NCI-H1092 treated with DMSO at 0.1 percent for 48 hours (cell line): ENCODE results near the gene PPP2R5C.
A peak's percentile ranks its signal among the peaks of the same experiment; 100 is the strongest.

Experiments
- DNase-seq: peaks from one replicate; lab custom pipeline; 2025; lab: John Stamatoyannopoulos, UW

PPP2R5C gene

DNA sequence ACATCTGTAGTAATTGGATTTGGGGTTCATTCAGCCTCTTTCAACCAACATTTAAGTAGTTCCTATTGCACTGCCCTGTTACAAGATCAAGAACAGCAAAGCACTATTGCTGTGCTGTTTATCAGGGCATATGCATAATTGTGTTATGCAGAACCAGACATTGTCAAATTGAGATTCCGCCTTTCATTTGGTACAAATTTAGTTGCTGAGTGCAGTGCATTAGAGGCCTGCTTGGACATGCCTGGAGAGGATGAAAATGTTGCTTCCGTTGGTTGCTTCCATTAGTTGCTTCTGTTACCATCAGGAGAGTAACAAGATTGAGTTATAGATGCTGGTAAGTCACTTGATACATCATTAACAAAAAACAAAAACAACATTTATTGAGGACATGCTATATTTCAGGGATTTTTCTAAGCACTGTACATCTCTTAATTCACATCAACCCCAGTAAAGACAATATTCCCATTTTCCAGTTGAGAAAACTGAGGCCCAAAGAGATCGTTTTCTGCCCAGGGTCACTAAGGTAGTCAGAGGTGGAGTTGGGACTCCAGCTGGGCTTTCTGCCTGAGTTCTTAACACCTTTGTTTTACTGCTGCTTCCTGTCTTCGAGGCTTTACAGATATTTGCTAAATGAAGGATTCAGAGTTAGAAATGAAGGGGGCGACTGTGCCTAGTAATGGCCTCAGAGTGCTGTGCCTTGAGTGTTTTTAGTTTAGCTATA is 79.3 kb downstream of the PPP2R5C start:
- no peak for DNase-seq

DNA sequence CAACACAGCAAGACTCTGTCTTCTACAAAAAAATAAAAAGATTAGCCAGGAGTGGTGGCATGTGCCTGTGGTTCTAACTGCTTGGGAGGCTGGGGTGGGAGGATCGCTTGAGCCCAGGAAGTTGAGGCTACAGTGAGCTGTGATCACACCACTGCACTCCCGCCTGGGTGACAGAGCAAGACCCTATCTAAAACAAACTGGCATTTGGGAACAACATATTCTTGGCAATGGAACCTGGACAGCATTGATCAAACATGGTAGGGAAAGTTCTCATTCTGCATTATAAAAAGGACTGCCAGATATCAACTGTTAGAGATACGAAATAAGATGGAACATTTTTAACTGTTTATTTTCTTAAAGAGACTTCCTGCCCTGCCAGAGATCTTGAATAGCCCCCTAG is 81.5 kb downstream of the PPP2R5C start:
- DNase-seq, result no peak

DNA sequence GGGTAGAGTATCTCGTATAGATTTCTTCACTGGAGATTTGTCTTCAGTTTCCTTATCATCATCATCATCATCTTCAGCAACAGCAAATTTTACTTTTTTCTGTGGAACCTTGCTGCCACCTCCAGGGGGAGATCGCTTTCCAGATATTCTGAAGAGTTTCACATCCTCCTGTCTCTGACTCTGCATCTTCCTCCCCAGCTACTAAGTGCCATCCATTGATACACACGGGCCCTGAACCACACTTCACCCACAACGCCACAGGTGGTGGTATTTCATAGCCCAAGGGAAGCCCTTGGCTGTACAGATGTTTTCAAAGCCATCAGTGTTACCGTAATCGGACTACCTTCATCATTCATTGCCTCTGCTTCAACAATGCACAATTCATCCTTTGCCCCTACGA is 82.2 kb downstream of the PPP2R5C start:
- no peak for DNase-seq

DNA sequence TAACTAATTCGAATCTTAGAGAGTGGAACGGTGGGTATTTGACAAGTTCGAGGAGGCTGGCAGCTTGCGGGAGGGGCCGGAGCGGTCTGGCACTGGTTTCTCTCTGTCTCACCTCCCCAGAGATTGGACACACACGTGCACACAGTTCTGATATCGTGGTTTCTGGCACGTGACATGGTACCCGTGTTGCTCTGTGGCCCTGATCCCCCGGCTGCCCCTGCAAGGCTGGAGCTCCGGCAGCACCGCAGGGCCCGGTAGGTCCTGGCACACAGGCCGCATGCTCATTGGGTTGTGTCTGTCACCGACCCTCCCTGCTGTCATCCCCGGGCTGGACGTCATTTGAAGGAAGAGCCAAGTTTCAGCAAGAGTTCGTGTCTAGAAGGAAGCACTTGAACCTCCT is 82.7 kb downstream of the PPP2R5C start:
- DNase-seq, result no peak

DNA sequence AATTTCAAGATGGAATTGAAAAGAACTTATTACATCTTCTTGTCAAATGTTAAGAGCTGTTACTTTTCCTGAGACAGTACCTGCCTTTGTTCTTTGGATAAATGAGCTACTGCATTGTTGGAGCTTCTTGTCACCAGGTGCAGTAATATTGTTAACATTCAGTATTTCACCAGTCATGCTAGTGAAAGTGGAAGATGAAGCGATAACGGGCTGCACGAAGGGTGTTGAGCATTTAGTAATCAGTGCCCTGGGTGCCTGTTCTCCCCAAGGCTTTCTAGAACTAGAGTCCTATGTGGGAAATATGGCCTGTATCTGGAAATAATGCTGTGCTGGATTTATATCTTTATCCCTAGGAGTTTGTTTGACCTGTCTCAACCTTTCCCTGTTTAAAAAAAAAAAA is 83.2 kb downstream of the PPP2R5C start:
- no peak for DNase-seq

DNA sequence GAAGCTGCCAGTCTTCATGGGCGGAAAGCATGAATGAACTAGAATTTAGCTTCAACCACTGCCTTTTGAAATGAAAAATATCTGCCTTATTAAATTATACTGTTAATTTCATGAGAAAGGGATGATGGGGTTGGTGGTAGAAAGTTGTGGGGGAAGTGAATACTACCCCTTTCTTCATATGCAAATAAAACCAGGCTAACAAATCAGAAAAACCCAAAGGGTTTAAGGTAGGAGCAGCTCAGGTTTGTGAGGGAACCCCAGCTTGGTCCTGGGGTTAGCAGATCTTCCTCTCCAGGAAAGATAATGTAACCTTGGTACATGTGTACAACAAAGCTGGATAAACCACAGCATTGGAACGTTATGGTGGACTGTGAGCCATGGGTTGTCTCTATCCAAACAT is 84.0 kb downstream of the PPP2R5C start:
- DNase-seq, result no peak

DNA sequence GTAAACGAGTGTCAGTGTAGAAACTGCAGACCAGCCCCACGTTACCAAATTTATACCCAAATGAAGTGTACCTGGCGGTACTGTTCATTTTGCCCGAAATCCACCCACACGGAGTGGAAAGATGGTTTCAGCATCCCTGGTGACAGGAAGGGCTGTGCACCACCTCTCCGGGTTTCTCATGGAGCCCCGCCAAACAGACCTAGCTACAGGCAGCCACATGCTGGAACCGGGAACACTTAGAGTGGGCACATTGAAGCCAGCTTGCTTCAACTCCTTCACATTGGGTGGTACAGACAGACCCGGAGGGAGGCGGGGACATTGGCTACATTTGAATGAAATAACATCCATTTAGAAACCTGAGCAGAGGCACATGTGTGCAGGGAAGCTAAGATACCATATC is 84.4 kb downstream of the PPP2R5C start:
- DNase-seq, result no peak

DNA sequence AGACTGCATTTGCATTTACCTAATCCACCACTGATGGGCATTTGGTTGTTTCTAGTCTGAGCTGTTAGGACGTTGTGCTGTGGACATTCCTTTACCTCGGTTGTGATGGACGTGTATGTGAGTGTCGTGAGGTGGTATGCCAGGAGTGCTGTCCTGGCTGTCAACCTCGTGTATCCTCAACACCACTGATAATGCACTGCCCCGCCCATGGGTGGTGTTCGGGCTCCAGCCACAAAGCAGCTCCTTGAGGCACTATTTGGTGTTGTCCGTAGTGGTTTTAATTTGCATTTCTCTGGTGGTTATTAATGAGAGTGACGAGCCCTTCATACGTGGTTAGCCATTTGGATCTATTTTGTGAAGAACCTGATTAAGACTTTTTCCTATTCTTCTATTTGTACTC is 87.6 kb downstream of the PPP2R5C start:
- no peak for DNase-seq

DNA sequence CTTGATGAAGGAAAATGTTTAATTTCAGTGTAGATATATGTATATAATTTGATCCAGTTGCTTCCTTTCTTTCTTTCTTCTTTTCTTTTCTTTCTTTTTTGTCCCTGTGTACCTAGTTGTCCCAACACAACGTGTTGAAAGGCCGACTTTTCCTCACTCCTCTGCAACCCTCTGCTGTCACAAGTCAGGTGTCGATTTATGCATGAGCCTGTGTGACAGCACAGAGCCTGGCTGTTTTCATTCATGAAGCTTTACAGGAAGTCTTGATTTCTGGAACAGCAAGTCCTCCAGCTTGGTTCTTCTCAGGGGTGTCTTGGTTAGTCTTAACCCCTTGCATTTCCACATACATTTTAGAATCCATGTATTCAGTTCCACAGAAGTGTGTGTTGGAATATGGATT is 88.1 kb downstream of the PPP2R5C start:
- no peak for DNase-seq

DNA sequence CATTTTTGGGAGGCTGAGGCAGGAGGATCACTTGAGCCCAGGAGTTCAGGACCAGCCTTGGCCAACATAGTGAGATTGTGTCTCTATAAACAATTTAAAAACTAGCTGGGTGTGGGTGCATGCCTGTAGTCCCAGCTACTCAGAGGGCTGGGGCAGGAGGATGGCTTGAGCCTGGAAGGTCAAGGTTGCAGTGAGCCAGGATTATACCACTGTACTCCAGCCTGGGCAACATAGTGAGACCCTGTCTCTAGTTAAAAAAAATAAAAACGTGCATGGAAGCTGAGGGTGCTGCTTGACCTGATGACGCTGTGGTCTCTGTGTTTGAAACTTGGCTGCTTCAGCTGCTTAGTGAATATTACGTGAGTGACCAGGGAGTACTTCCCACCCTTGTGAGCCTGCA is 89.7 kb downstream of the PPP2R5C start:
- no peak for DNase-seq

DNA sequence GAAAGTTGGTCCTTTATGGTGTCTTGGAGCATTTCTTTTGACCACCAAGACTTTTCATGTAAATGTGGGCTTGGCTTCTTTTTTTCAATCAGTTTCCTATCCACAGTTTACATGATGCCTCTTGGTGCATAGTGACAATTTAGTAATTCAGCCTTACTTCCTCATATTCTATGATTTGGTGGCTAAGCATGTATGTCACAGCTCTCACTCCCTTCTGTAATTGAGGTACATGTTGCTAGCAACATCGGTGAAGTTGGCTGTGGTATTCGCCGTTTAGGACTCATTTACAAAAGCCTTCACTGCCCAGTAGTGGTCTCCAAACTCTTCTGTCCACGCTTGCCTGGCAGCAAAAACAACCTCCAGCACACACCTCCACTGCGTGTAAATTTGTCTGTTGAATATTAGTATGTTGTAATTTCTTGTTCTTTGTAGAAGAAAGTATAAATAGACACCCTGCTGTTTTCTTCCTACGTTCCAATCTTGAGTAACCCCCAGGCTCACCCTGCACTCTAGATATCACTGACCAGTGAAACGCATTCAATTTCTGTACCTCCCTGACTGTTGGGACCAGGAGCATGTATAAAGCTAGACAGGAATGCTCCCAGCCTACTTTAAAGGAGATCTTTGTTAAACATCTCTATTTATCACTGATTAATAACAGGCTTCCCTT is 90.4 kb downstream of the PPP2R5C start:
- DNase-seq, result no peak

DNA sequence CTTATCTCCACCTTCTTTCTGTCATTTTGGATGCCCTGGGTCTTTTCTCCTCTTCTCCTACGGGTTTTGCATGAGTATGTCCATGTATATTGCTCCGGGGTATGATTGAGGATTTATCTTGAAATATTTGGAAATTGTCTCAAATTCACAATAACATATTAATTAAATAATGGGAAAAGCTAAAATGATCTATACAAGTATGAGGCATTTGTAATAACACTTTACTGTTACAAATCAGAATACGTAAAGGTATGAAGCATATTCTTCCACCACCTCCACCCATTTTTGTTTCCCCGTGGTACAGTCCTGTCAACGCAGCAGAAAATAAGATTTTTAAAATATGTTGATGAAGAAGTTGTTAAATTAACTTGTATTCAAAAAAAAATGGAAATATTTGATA is 91.3 kb downstream of the PPP2R5C start:
- DNase-seq, result no peak

DNA sequence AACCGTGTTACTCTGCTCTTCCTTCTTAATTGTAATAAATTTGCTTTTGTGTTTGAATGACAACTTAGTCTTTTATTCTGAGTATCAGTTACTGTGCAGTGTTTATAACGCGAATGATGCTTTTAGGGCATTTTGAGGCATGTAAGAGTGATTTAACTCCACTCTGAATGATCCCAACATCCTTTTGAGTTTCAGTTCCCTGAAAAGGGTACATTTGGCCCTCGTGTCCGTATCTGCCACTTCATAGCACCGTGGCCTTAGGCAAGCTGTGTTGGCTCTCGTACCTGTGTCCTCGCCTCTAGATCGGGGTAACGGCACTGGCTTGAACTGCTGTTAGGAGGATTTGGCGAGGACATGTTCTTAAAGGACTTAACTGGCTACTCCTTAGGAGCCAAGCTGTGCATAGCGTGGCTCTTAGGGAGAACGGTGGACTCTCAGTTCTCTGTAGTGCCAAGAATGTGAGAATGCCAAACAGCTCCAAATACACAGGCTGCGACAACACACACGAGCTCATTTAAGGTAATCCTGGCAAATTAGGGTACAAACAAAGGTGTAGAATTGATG is 92.0 kb downstream of the PPP2R5C start:
- no peak for DNase-seq

DNA sequence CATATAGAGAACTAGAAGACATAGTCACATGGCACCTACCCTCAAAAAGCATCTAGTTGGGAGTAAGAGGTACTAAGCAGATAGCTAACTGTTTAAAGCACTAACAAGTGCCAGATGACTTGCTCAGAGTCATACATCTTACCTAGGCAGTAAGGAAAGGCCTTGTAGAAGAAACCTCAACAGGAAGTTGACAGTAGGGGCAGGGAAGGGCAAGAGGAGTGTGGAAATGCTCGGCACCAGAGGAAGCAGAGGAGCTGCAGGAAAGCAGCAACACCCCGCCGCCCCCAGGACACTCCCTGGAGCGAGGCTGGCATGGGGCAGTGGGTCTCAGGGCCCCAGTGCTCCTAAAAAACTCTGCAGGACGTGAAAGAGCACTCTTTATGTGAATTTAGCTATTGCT is 92.9 kb downstream of the PPP2R5C start:
- no peak for DNase-seq

DNA sequence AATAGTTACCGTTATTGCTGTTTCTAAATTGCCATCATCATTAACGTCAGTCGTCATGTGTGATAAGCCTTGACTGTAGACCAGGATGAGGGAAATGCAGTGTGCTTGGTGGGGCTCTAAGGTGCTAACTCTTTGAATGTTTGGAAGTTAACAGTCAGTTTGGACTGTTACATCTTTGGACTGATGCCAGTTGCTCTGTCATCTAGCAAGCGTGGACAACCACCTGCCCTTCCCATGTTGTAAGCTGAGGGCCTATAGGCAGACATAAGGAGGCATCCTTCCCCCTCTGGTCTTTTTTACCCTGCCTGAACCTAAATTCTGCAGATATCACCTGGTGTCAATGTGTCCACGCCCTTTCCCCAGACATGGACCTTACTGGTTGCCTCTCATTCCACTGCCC is 94.4 kb downstream of the PPP2R5C start:
- no peak for DNase-seq

DNA sequence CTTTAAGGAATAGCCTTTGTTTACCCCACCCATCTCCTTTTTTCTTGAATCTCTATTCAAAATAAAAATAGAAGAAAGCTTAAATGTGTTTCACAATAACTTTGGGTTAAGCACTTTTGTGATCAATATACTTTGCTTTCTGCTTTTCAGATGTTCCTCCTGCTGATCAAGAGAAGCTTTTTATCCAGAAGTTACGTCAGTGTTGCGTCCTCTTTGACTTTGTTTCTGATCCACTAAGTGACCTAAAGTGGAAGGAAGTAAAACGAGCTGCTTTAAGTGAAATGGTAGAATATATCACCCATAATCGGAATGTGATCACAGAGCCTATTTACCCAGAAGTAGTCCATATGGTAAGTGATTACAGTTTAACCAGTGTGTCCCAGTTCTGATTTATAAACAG is 95.0 kb downstream of the PPP2R5C start:
- DNase-seq, result no peak

DNA sequence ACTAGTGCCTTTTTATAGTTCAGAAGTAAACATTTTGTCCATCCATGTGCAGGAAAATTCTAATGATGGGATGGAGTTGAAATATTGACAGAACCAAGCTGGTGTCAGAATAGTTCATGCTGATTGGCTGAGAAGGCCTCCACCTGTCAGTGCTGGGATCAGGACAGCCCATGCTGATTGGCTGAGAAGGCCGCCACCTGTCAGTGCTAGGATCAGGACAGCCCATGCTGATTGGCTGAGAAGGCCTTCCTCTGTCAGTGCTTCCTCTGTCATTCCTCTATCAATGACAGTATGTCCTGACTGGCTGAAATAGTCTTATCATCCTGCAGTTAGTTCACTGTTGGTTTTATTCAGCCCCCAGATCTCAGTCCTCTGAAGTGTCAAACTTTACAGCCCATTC is 95.7 kb downstream of the PPP2R5C start:
- no peak for DNase-seq

DNA sequence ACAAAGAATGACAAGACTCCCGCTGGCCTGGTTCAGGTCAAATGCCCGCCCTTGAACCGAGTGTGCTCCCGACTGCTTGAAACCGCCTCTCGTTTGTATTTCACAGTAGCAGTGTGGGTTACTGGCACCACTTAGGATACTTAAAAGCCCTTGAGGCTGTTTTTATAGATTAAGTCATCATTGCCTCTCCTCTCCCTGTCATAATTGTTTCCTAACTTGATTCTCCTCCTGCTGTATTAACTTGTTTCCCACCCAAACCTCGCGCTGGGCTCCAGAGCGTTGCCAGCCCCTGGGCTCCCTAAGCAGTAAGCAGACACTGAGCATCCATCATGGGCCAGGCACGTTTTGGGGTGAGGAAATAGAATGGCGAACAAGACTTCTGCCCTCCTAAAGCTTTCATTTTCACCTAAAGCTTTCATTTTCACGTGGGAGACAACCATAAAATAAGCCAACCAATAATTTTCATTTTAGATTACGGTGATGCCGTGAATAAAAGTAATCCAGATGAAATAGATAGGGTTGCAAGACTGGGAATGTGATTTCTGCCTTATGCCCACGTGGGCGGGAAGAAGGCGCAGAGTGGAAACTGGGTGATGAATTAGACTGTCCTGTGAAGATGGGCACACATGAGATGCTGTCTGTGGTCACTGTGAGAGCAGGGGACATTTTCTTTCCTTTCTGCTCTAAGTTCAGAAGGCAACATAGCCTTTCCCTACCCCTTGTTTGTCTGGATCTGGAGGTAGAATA is 97.5 kb downstream of the PPP2R5C start:
- peak; percentile 4 for DNase-seq

DNA sequence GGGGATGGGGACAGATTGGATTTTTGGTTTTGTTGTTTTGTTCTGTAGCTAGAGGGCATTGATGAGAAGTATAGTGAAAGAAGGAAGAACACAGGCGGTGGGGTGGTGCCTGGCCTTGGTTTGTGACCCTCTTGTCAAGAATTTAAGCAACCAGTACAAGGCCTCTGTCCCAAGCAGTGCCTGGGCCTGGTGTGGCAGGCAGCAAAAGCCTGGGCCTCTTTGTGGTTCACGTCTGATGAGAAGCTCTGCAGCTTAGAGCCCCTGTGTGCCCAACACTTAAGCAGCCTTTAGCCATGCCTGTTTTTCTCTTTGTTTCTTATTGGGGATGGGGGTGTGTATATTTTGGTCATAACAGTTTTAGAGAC is 98.0 kb downstream of the PPP2R5C start:
- no peak for DNase-seq

DNA sequence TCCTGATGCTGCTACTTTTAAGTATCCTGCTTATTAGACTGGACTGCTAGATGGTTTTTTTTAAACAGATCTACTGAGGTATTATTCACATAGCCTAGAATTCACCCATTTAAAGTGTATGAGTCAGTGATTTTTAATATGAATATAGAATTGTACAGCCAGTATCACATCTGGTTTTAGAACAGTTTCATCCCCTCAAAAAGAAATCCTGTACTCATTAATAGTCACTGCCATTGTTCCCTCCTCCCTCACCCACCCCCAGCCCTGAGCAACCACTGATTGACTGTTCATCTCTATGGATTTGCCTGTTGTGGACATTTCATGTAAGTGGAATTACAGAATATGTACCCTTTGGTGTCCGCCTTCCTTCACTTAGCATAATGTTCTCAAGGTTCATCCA is 98.4 kb downstream of the PPP2R5C start:
- no peak for DNase-seq

DNA sequence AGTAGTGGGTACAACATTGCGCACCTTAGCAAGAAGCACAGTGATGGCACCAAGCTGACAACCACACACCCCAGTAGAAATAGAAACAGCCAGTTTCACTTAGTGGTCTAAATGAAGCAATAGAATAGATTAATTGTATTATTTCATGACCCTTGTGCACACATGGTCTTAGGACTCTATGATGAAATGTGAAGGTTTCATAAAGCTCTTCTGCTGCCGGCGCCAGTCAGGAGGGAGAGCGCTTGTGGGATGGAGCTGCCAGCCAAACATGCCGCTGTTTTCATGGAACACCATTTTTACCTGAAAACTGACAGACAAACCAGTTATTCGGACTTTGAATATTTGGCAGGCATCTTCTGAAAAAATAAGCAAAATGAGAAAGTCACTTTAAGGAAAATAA is 100.0 kb downstream of the PPP2R5C start:
- DNase-seq, result no peak

DNA sequence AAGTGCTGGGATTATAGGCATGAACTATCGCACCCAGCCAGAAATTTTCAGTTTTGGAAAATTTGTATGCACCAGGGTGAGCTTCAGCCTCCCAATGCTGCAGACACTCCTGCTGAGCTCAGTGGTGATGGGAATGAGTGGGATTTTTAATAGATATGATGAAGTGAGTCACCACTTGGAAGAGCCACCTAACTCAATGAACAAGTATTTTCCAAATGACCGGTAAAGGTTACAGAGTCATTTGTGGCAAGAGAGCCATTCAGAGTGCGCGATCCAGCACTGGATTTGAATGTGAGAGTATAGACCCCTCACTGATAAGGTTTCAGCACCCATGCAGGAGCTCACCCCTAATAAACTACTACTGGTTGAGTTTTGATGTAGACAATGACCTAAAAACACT is 100.7 kb downstream of the PPP2R5C start:
- DNase-seq, result no peak

DNA sequence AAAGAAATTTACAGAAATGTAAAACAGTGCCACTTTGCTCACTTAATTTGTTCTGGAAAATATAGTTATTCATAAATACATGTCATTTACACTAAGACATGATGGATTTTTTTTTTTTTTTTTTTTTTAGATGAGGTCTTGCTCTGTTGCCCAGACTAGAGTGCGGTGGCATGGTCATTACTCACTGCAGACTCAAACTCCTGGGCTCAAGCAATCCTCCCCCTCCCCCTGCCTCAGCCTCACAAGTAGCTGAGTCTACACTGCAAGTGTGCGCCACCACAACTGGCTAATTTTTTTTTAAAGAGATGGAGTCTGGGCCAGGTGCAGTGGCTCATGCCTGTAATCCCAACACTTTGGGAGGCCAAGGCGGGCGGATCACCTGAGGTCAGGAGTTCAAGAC is 101.2 kb downstream of the PPP2R5C start:
- DNase-seq, result no peak
